Activated CD8-positive, alpha-beta memory T cell treated with anti-CD3 and anti-CD28 coated beads for 24 hours (primary cell): ENCODE measurements around the gene PCYT2.

Source experiments
- DNase-seq: peaks from one replicate; pipeline ENCODE4 v3.0.0-alpha.2; 2020

PCYT2 gene

GRCh38 chr17:81869221-81870130 is 41.7 kb downstream of the PCYT2 start:
- DNase-seq, result peak; percentile 83

DNA sequence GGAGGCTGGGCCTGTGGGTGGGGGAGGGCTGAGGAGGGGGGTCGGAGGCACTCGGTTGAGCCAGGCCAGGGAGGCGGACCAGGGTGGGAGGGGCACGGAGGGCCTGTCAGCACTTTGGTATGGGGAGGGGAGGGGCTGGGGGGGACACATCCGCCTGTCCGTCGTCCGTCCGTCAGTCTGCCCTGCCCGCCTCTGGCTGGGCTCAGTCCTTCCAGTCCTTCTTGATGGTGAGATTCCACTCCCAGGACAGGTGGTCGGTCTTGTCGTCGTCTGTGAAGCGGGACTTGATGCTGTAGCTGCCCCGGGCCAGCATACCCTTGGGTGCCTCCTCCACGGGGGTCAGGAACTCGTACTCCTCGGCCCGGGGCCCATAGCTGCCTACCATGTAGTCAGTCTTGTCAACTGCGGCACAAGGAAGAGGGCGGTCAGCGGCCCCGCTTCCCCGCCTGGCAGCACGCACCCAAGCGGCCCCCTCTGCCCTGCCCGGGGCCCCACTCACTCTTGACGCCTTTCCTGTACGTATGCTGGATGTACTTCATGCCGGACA is 42.5 kb downstream of the PCYT2 start:
- no peak for DNase-seq

GRCh38 chr17:81867991-81868673 is 43.1 kb downstream of the PCYT2 start:
- DNase-seq, result peak; percentile 66

GRCh38 chr17:81867170-81867990 is 43.8 kb downstream of the PCYT2 start:
- DNase-seq, result peak; percentile 79

- DNase-seq, result peak; percentile 76
Measured at GRCh38 chr17:81866440-81867169, 44.6 kb downstream of the PCYT2 start.

- DNase-seq, result peak; percentile 70
Measured at GRCh38 chr17:81865733-81866439, 45.3 kb downstream of the PCYT2 start.

GRCh38 chr17:81865358-81865732 is 45.9 kb downstream of the PCYT2 start:
- DNase-seq, result no peak

- DNase-seq, result no peak
Measured at GRCh38 chr17:81863833-81864768, 47.1 kb downstream of the PCYT2 start.

- no peak for DNase-seq
Measured at GRCh38 chr17:81863123-81863675, 48.0 kb downstream of the PCYT2 start.

- DNase-seq, result peak; percentile 100
Measured at GRCh38 chr17:81860756-81861568, 50.2 kb downstream of the PCYT2 start.

DNA sequence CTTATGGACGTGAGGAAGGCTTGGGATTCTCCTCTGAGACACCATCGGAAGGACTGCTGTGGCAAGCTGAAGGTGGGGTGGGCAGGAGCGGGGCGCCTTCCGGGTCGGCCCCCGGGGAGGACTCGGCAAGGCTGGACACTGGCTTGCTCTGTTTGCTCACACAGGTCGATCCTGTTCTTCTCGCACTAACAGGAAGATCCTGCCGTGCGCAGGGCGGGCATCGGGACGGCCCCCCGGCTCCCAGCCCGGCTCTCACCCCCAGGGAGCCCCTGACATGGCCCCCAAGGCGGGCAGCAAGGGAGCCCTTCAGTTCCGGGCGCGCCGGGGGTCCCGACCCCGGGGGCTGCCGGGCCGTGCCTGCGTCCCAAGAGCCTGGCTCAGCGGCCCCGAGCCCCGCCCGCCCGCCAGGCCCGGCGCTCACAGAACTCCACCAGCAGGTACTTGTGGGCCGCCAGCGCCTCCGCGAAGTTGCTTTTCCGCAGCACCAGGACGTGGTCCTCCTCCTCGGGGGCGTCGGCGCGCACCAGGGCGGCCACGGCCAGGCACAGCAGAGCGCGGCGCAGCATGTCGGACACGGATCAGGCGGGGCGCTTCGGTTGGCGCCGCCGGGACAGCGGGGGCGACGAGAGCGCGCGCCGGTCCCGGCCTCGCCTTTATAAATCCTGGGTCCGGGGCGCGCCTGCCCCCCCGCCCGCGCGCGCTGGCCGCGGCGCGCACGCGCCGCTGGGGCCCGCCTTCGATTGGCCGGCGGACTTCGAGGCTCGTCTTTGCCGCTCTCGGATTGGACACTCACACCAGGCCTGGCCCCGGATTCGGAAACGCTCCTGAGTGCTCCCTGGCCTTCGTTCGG is 51.1 kb downstream of the PCYT2 start, which contains the start of gene P4HB:
P4HB (minus strand) TSS at position 630 of the 850 bp plus-strand sequence; CDS start at position 566, 64 bp downstream.
- peak; percentile 95 for DNase-seq

DNA sequence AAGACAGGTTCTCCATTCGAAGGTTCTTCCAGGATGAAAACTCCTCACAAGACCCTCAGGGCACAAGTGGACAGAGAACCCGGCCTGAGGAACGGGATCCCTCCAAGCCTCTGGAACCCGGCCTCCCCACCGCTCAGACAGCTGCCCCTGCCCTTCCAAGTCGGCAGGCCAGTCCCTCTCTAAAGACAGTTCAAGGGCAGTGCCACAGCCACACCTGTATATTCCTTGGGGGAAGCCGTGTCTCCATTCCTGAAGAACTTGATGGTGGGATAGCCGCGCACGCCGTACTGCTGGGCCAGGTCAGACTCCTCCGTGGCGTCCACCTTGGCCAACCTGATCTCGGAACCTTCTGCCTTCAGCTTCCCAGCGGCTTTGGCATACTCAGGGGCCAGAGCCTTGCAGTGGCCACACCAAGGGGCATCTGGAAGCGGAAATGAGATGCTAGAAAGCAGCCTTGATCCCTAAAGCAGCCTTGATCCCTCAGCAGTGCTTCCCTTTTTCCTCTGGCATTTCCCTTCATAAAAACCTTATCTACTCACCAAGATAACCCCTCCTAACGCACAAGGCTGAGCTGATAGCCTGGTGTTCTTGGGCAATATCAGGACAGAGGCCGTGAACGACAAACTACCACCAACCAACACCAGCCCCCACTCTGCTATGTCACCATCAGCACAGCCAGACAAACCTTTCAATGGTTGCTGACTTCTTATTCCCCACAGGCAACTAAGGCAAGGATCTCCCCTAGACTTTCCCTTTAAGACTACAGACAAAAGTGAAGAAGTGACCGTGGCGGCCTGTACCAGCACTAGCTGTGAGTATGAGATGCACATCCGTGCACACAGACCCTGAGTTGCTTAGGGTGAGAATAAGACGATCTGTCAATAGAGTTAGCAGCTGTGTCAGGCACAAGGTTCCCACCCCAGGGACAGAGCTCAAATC is 52.0 kb downstream of the PCYT2 start:
- no peak for DNase-seq

GRCh38 chr17:81858170-81858966 is 52.8 kb downstream of the PCYT2 start:
- no peak for DNase-seq

- no peak for DNase-seq
Measured at GRCh38 chr17:81854974-81855774, 56.0 kb downstream of the PCYT2 start.

DNA sequence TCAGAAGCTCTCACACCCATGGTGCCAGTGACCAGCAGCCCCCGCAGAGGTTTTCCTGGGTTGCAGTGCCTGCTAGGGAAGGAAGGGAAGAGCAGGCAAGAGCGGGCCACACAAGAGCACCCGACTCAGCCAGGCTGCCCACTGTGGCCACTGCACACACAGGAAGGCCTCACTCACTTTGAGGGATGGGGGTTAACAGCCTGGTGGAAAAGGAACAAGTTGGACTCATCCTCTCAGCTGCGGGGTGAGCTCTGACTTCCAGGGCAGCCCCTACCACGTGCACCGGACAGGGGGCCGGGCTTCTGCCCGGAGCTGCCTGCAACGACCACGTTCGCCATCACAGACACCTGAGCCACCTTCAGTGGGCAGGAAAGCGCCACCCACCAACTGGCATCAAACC is 59.0 kb downstream of the PCYT2 start:
- no peak for DNase-seq
